Activated naive CD4-positive, alpha-beta T cell (primary cell): ENCODE results near the gene RNU6-8.

ENCODE experiments used
- DNase-seq, 4 experiments: peaks; one replicate each; lab custom pipeline; 2025; lab: John Stamatoyannopoulos, UW

The RNU6-8 gene

GRCh38 chr14:32202998-32203882, at the start of gene RNU6-8:
TSS of gene RNU6-8 (minus strand) at chr14:32203269.
- DNase-seq: peak; percentile 69 to 85 (median 80)

DNA sequence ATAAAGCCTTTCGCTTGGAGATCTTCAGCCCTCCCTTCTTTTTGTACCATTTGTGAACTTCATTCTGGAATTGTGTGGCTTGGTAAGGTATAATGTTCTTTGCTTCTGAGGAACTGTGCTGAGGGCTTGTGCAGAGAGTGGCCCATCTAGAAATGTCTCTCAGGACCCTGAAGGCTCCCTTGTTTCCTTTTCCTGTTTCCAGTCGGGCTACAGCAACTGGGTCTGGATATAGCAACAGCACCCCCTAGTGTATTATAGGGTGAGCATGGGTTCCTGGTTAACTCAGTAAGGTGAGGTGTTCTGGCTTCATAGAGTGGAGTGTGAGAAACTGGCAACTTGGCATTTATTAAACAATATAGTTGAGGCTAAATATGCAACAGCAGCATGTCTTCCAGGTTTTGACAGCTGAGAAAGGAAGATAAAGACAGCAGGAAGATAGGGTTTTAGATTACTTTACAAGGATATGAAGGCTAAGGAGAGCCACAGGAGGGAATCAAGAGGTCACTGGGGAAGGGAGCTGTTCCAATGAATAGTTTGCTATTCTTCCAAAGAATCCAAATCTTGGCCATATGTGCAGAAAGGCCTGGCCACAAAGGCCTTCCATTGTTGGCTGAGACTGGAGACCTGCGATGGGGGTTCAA, 49.1 kb upstream of the RNU6-8 start:
- DNase-seq: peak in 2 of 4 experiments; percentile 0 to 11

DNA sequence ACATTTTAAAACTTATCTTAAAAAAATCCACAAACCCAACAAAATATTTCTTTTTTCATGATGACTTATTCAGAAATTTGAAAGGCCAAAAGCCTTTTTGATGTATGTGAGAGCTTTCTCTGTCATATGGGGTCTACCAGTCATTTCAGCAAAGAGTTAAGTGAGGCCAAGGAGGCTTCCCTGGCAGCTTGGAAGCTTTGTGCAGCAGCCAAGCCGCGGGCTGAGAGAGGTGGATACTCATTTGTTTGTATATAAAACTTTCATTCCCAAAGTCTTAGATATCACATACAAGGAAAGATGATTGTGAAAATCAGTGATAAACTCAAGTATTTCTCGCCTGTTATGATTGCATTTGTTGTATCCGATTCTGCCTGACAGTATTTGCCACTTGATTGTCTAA, 48.5 kb upstream of the RNU6-8 start:
- no peak for DNase-seq

- DNase-seq: no peak
Measured at GRCh38 chr14:32250681-32251080, 47.6 kb upstream of the RNU6-8 start.

- DNase-seq: no peak
Measured at GRCh38 chr14:32249780-32250179, 46.7 kb upstream of the RNU6-8 start.

DNA sequence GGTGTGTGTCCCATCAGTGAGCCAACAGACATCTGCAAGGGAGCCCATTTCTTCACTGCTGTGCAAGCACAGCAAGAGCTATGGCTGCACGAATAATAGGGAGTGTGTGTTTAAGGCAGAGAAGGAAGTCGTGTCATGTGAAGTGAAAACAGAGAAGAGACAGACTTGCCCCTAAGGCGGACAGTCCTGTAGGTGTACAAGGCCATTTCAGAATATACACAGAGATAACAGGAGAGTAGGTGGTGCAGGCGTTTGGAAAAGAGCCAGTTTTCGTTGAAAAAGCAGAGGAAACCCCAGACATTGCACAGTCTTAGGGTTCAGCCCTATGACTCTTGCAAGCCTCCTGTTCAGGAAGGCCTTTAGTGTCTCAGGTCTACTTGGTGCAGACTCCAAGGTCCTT, 46.3 kb upstream of the RNU6-8 start:
- no peak for DNase-seq

DNA sequence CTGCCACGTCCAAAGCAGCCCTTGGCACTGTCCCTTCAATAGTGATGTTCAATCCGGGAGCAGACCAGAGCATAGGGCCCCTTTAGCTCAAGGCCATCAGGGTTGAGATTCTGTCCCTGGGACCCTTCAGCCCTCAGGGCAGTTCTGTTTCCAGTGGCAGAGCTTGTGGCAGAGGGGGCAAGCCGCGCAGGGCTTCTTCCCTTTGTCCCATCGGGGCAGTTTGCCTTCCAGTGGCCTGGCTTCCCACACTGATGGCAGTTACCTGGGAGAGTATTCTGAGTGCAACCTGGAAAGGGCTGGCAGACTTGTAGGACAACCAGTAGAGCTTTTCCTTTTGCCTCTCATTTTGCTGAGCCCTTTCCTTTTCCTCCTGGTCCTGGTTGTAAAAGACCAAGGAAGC, 43.7 kb upstream of the RNU6-8 start:
- no peak for DNase-seq

DNA sequence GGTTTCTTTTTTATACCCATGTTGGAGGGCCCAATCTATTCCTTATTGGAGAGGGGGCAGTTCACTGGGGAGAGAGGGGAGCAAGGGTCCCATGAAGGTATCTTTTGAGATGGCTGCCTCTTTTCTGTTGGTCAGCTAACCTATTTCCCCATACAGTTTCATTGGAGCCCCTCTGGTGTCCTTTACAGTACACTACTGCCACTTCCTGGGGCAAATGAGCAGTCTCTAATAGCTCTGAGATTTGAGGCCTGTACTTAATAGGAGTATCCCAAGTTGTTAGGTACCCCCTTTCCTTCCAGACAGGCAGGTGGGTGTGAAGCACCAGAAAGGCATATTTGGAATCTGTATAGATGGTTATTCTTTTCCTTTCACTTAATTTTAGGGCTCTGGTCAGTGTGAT, 41.3 kb upstream of the RNU6-8 start:
- no peak for DNase-seq

DNA sequence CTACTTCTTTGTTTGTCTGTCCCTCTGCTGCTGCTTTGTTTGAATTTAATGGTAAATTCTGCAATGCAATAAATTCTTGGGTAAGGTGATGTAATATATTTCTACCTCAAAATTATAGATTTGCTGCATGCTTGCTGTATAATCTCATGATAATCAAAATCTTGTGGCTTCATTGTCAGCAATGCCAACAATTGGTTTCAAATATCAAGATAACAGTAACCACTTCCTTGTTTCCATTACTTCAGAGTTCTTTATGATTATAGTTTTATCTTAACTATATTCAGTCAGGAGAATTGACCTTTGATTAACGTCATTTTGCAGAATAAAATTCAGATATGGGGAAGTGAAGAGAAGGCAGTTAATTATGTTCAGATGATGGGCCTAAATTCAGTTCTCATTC, 30.2 kb upstream of the RNU6-8 start:
- DNase-seq: no peak

GRCh38 chr14:32232481-32232880, 29.4 kb upstream of the RNU6-8 start:
- no peak for DNase-seq

DNA sequence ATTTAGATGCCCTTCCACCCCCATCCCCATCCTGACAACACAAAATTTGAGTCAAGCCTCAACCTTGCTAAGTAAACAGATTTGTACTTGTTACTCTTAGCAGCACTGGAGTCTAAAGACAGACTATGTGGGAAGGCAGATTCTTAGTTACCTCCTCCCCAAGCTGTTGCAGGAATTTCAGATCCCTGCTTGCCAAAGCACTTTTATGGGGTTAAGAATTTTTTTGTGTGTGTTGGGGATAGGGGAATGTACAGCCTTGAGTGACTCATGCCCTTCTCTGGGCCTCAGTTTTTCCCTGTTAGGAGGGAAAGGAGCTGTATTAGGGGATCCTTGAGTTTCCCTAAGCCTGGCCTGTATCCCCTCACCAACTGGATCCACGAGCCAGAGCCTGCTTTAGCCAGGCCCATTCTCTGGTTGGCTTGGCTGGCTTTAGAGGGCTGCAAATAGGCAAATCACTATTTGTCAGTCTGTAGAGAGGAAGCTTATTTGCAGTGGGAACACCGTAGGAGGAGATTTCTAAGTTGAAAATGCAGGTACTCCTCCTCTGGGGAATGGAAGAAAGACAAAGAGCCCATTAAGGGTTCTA, 27.7 kb upstream of the RNU6-8 start:
- no peak for DNase-seq

DNA sequence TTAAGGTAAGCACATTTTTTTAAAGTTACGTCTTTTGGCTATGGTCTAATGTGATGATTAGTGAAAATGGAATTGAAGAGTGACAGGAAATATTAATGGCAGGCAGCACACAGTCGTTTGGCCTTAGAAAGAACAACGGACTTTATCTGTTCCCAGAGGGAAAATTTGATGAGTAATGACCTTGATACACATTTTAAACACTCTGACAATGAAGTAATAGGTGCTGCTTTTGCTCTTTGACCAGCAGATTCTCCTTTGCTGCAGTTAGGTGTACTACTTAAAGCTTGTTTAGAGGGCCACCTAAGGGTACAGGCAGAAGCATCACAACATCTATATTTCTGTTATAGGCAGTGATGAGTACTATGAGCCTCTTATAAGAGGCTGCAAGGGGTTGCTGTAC, 27.1 kb upstream of the RNU6-8 start:
- DNase-seq: no peak

DNA sequence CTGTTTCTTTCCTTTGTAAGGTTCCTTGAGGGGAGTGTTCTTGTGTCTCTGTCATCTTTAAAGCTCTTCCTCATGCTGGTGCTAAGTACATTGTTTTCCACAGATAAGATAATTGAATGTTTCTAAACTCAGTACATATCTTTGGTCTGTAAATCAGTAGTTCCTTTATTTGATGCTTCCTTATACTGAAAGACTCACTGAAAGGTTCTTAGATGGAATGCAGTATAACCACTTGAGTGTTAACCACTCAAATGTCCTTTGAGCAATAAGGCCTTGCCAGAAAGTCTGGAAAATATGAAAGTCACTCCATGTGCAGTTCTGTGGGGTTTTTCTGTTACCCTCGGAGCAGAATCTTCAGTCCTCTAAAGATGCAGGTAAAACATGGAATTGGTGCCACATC, 23.0 kb upstream of the RNU6-8 start:
- DNase-seq: no peak

DNA sequence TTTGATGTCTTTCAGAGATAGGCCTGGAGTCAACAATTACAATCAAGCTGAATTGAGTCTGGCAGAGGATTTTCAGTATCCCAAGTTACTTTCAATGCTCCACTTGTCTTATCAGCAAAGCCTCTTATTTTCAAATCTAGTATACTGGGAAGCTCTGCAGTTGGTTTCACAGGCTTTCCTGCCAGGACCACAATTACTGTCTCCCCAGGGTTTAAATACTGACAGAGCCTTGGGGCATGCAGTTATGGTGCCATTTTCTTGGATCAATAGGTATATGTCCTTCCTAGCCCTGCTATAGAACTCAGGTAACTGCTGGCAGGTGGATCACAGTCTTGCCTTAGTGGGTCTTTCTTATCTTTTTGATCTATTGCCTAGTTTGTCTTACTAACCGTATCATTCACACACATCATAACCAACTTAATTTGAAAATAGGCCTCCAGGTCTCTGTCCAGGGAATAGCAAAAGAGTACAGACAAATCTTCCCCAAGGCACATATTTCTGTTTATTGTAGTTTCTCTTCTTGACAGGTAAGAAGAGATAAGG, 22.4 kb upstream of the RNU6-8 start:
- DNase-seq: no peak

DNA sequence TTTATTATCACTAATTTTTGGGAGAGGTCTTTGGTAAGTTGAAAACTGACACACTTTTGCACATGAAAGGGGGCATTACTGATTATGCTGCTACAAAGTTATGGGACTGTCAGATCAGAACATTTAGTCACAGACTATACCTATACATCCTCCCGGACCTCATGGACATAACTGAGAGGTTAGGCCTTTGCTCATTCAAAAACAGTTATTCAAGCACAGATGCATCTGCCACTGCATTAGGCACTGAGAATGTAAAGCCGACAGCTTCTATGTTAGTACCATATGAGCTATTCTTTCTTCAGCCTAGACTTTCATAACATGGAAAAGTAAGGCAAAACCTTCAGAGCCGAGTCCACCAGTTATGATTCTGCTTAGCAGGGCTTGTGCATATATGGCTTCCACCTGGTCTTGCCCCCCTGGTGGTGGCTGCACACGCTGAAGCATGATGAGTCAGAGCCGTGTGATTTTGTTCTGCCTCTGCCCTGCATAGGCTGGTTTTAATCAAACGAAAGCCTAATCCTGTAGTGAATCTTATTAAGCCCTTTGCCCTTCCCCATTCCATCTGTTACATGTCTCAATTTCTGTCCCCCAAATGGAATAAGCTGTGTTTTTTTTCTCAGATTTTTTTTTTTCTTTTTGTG, 21.8 kb upstream of the RNU6-8 start:
- peak in 1 of 4 experiments; percentile 2 for DNase-seq

- DNase-seq: no peak
Measured at GRCh38 chr14:32217301-32217700, 14.2 kb upstream of the RNU6-8 start.

DNA sequence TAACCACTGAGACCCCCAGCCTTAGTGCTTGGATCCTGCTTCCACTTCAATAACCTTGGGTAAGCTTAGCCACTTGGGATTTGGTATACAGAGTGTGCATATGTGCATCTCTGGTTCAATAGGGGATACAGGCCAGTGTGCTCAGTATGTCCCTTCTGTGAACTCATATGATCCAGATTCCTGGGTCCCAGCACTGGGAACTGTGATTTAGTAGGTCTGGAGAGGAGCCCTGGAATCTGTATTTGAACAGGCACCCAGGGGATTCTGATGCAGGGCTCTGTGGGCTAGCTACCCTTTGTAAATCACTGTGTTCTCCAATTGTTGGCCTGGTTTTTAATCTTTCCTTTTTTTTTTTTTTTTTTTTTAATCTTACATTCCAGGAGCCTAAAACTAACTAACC, 9.8 kb upstream of the RNU6-8 start:
- no peak for DNase-seq

DNA sequence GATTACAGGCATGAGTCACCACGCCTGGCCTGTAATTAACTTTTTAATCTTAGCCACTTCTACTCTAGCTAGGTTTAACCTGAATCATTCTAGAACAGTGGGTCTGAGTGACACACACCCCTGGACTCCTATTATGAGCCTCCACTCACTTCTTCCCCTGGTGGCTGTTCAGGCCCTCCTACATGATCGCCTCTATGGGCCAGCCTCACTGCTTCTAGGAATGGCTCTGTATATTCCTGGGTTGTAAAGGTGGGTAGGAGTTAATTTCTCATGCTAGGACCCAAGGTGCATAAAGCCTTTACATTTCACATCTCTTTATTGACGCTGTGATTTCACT, 8.0 kb upstream of the RNU6-8 start:
- no peak for DNase-seq

DNA sequence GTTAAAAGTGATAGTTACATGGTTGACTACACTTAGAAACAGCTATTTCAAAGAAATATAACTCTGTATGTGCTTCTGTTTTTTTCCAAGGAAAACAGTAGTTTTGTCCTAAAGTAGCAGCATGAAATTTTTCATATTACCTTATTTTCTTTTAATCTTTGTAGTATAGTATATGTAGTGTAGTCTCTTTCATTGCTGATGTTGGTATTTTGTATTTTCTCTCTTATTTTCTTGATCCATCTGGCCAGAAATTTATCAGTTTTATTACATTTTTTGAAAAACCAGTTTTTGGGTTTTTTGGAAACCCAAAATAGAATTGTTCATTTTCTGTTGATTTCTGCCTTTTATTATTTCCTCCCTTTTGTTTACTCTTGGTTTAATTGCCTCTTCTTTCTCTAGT, 6.4 kb upstream of the RNU6-8 start:
- DNase-seq: no peak

DNA sequence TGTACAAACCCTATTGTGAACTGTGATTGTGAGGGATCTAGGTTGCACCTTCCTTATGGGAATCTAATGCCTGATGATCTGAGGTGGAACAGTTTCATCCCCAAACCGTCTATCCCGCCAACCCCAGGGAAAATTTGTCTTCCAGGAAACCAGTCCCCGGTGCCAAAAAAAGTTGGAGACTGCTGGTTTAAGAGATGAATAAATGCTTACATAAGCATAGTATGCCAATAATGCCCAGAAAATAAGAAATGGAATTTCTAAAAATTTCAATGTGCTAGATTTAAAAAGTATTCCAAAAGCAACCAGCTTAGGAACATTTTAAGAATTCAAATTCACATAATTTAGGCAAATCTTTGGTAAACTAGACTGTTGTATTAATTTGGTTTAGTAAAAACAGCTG, 5.4 kb upstream of the RNU6-8 start:
- no peak for DNase-seq

- no peak for DNase-seq
Measured at GRCh38 chr14:32206552-32206951, 3.5 kb upstream of the RNU6-8 start.

DNA sequence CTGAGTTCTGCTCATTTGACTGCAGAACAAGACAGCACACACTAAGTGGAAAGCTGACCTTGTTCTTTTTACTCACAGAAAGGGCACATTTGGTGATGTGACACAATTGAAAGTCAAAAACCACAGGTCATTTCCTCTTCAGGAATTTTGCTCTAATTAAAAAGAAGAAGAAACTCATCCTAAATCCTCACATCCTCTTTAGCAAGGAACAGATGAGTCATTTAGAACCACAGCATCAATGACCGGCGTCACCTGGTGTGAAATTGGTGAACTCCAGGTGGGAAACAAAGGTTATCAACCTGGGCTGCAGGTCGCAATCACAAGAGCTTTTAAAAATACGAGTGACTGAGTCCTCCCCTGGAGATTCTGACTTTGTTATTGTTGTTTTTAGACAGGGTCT, 2.9 kb upstream of the RNU6-8 start:
- no peak for DNase-seq

DNA sequence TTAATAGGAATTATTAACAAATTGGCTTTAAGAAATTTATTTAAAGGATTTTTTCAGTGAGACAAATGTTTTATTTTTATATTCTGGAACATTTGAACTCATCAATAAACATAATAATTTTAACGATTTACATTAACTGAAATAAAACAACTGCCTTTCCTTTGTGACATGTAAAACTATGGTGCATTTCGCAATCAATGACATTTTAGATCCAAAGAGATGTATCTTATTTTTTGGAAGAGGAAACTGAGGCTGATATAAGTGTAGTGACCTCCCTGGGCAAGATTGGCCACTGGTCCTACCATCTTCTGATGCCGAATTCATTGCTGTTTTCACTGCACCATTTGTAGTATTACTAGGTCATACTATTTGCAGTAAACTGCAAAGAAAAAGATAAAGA, 2.5 kb upstream of the RNU6-8 start:
- DNase-seq: no peak
